ENCODE data around the gene EPGN.
"Not testable (repeated sequence)": the region's sequence is repeated elsewhere in the genome, so short reads cannot be mapped to it uniquely, and the experiment has no call there.

EPGN gene

DNA sequence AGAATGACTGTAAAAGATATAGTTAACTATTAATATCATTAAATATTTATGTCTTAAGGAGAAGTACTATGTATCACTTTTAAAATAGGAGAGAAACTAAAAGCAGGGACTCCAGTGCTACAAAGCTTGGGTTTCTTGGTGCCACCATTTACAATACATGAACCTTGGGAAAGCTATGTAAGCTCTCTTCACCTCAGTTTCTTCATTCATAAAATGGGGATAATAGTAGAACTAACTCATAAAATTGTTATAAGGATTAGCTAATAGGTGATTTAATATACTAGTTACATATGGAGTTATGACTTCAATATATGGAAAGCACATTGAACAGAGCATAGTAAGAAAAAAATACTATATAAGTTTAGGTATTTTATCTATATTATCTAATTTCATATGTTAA, 23.7 kb downstream of the EPGN start:
- Histone ChIP-seq H3K27ac (ENCODE audit: insufficient read depth, low read depth, low read length, poor library complexity, severe bottlenecking) (no peak overlapping the region), H3K9me3 (ENCODE audit: control insufficient read depth, low read length) (no peaks in the 10 kb centered on the region), H3K36me3 (ENCODE audit: control insufficient read depth, insufficient read depth, low read length) (no peaks in the 10 kb centered on the region), H3K4me3 (ENCODE audit: insufficient read depth, low read depth, low read length) (no peak overlapping the region), H3K4me1 (ENCODE audit: control insufficient read depth, insufficient read depth, low read length) (no peaks in the 10 kb centered on the region), H3K27me3 (ENCODE audit: control insufficient read depth, insufficient read depth, low read length, poor library complexity, severe bottlenecking) (no peaks in the 10 kb centered on the region)

DNA sequence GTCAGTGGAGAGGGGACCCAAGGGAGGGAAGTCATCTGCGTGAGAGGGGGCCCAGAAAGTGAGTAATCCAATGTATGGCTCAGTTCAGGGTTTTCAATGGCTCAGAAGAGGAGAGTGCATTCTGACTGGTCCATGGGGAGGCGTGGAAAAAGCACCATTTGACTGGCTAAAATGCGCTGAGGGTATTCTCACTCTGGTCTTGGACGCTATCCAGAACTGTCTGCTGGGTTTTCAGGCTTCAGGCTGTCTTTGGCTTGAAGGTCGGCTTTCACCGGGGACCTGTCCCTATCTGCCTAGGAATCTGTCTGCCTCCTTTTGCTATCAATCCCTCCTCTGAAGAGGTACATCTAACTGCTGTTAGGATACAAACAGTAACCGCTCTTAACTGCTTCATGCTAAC, 26.4 kb downstream of the EPGN start:
- Histone ChIP-seq H3K36me3 (ENCODE audit: control insufficient read depth, insufficient read depth, low read length) (no peaks in the 10 kb centered on the region), H3K9me3 (ENCODE audit: control insufficient read depth, low read length) (no peaks in the 10 kb centered on the region), H3K27me3 (ENCODE audit: control insufficient read depth, insufficient read depth, low read length, poor library complexity, severe bottlenecking) (no peaks in the 10 kb centered on the region), H3K4me3 (ENCODE audit: insufficient read depth, low read depth, low read length) (no peak overlapping the region), H3K27ac (ENCODE audit: insufficient read depth, low read depth, low read length, poor library complexity, severe bottlenecking) (no peak overlapping the region), H3K4me1 (ENCODE audit: control insufficient read depth, insufficient read depth, low read length) (no peaks in the 10 kb centered on the region)
- WGBS, 2 experiments, result 94 to 97% methylated on average over 7 of the region's 7 CpGs

DNA sequence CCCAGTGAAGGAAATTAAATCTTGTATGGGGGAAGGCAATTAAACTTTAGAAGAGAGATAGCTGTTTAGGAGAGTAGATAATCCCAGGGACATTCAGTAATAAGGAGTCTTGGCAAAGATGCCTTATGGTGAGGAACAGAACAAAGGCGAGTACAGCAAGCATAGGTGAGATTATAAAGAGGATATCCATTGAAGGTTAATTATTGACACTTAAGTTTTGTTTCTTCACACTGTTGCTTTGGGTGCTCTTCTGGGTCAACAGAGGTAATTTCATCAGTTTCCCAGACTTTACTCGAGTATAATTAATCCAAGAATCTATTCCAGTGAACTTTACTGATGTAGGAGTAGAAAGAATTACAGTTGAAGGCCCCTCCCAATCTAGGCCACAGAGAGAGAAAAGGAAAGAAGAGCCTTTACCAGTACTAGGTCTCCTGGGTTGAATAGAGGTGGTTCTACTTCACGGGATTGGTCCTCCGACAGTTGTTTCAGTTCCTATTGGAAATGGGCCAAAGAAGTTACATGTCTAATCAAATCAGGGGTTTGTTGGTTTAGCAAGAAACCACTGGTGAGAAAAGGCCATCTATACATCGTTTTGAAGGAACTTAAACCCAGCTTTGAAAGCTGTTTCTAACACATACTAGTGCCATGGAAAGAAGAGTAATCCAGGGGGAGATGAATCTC, 27.2 kb downstream of the EPGN start:
- Histone ChIP-seq H3K4me3 (ENCODE audit: insufficient read depth, low read depth, low read length) (no peak overlapping the region), H3K36me3 (ENCODE audit: control insufficient read depth, insufficient read depth, low read length) (no peaks in the 10 kb centered on the region), H3K4me1 (ENCODE audit: control insufficient read depth, insufficient read depth, low read length) (no peaks in the 10 kb centered on the region), H3K9me3 (ENCODE audit: control insufficient read depth, low read length) (no peaks in the 10 kb centered on the region), H3K27me3 (ENCODE audit: control insufficient read depth, insufficient read depth, low read length, poor library complexity, severe bottlenecking) (no peaks in the 10 kb centered on the region), H3K27ac (ENCODE audit: insufficient read depth, low read depth, low read length, poor library complexity, severe bottlenecking) (no peak overlapping the region)
- WGBS, 2 experiments, result 88 to 94% methylated on average over 4 to 5 of the region's 5 CpGs

DNA sequence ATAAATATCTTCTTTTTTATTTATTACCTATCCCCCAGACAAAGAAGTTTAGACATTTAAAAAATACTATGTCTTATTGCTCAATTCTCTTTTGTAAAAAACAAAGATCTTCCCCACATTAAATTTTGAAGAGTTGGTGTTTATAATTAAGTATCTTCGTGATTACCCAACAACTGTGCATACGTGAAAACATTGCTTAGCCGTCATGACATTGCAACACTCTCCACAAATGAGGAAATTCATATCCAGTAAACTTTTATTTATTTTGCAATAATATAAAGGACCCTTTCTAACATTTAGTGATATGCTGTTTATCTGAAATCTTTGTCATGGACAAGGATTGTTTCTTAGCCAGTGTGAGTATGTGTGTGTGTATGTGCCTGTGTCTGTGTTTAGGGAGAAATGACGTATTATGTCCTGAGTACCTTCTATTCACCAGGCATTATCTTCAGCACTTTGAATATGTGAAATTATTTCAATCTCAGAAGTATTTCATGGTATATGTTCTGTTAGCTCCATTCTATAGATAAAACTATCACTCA, 30.6 kb downstream of the EPGN start:
- WGBS, 2 experiments, result 100% methylated on average over 1 of the region's 4 CpGs; no CpG with 5 or more reads in 1 of the 2 experiments
- no peaks in the 10 kb centered on the region for H3K9me3 ChIP-seq (ENCODE audit: control insufficient read depth, low read length)
- H3K4me3 ChIP-seq (ENCODE audit: insufficient read depth, low read depth, low read length), result no peak overlapping the region
- H3K27me3 ChIP-seq (ENCODE audit: control insufficient read depth, insufficient read depth, low read length, poor library complexity, severe bottlenecking), result no peaks in the 10 kb centered on the region
- no peaks in the 10 kb centered on the region for H3K36me3 ChIP-seq (ENCODE audit: control insufficient read depth, insufficient read depth, low read length)
- H3K27ac ChIP-seq (ENCODE audit: insufficient read depth, low read depth, low read length, poor library complexity, severe bottlenecking), result no peak overlapping the region
- no peaks in the 10 kb centered on the region for H3K4me1 ChIP-seq (ENCODE audit: control insufficient read depth, insufficient read depth, low read length)

DNA sequence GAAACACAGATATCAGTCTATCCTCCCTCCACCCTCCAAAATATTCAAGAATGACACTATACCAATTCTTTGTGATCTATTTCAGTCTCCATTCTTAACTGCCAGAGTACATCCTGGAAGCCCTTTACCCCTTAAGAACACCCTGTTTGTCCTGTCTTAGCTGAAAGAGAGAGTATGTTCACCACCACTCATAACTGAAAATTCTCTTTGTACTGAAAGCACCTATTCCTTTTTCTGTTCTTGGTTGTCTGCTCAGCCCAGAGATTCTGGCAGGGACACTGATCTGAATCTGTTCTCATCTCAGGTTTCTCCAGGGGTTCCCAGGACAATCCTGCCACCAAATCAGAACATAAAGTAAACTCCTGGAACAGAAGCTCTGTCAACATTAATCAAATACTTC, 31.2 kb downstream of the EPGN start:
- Histone ChIP-seq H3K4me3 (ENCODE audit: insufficient read depth, low read depth, low read length) (no peak overlapping the region), H3K9me3 (ENCODE audit: control insufficient read depth, low read length) (no peaks in the 10 kb centered on the region), H3K36me3 (ENCODE audit: control insufficient read depth, insufficient read depth, low read length) (no peaks in the 10 kb centered on the region), H3K4me1 (ENCODE audit: control insufficient read depth, insufficient read depth, low read length) (no peaks in the 10 kb centered on the region), H3K27ac (ENCODE audit: insufficient read depth, low read depth, low read length, poor library complexity, severe bottlenecking) (no peak overlapping the region), H3K27me3 (ENCODE audit: control insufficient read depth, insufficient read depth, low read length, poor library complexity, severe bottlenecking) (no peaks in the 10 kb centered on the region)

DNA sequence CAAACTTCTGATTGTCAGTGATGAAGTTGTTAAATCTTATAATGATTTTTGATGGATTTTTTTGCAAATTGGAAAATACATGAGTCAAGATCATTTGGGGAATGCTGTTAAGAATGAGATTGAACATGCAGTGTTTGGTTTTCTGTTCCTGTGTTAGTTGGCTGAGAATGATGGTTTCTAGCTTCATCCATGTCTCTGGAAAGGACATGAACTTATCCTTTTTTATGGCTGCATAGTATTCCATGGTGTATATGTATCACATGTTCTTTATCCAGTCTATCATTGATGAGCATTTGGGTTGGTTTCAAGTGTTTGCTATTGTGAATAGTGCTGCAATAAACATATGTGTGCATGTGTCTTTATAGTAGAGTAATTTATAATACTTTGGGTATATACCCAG, 32.2 kb downstream of the EPGN start:
- H3K4me1 ChIP-seq (ENCODE audit: control insufficient read depth, insufficient read depth, low read length); H3K36me3 ChIP-seq (ENCODE audit: control insufficient read depth, insufficient read depth, low read length); H3K27ac ChIP-seq (ENCODE audit: insufficient read depth, low read depth, low read length, poor library complexity, severe bottlenecking); H3K27me3 ChIP-seq (ENCODE audit: control insufficient read depth, insufficient read depth, low read length, poor library complexity, severe bottlenecking); H3K9me3 ChIP-seq (ENCODE audit: control insufficient read depth, low read length); H3K4me3 ChIP-seq (ENCODE audit: insufficient read depth, low read depth, low read length): not testable (repeated sequence)

DNA sequence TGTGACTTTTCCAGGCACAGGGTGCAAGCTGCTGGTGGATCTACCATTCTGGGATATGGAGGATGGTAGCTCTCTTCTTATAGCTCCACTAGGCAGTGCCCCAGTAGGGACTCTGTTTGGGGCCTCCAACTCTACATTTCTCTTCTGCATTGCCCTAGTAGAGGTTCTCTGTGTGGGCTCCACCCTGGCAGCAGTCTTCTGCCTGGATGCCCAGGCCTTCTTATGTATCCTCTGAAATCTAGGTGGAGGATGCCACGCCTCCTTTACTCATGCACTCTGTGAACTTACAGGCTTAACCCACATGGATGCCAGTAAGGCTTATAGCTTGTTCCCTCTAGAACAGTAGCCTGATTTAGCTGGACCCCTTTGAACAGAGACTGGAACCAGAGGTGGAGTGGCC, 35.8 kb downstream of the EPGN start:
- Histone ChIP-seq H3K27me3 (ENCODE audit: control insufficient read depth, insufficient read depth, low read length, poor library complexity, severe bottlenecking) (no peaks in the 10 kb centered on the region), H3K9me3 (ENCODE audit: control insufficient read depth, low read length) (no peaks in the 10 kb centered on the region), H3K36me3 (ENCODE audit: control insufficient read depth, insufficient read depth, low read length) (no peaks in the 10 kb centered on the region), H3K27ac (ENCODE audit: insufficient read depth, low read depth, low read length, poor library complexity, severe bottlenecking) (no peak overlapping the region), H3K4me3 (ENCODE audit: insufficient read depth, low read depth, low read length) (no peak overlapping the region), H3K4me1 (ENCODE audit: control insufficient read depth, insufficient read depth, low read length) (no peaks in the 10 kb centered on the region)
- WGBS, 2 experiments, result 88 to 89% methylated on average over 1 of the region's 1 CpG

DNA sequence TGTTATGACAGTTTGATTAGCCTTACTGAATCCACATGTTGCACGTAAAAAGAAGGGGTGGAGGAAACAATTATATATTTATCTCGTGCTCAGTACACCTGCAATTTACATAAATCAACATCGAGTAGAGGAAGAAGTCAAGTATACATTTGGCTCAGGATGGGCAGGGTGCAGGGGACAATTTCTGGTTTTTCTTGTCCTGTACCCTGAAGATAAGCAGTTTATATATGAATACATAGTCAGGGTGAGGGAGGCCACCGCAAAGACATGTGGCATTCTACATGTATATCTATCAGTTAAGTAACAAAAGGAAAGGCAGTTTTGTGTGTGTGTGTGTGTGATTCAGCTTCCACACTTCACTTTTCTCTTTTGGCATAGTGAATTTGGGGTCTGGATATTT, 45.6 kb downstream of the EPGN start:
- Histone ChIP-seq H3K4me3 (ENCODE audit: insufficient read depth, low read depth, low read length) (no peak overlapping the region), H3K27me3 (ENCODE audit: control insufficient read depth, insufficient read depth, low read length, poor library complexity, severe bottlenecking) (no peaks in the 10 kb centered on the region), H3K4me1 (ENCODE audit: control insufficient read depth, insufficient read depth, low read length) (no peaks in the 10 kb centered on the region), H3K9me3 (ENCODE audit: control insufficient read depth, low read length) (no peaks in the 10 kb centered on the region), H3K36me3 (ENCODE audit: control insufficient read depth, insufficient read depth, low read length) (no peaks in the 10 kb centered on the region), H3K27ac (ENCODE audit: insufficient read depth, low read depth, low read length, poor library complexity, severe bottlenecking) (no peak overlapping the region)
- WGBS, 2 experiments, result 91 to 95% methylated on average over 3 to 4 of the region's 4 CpGs

DNA sequence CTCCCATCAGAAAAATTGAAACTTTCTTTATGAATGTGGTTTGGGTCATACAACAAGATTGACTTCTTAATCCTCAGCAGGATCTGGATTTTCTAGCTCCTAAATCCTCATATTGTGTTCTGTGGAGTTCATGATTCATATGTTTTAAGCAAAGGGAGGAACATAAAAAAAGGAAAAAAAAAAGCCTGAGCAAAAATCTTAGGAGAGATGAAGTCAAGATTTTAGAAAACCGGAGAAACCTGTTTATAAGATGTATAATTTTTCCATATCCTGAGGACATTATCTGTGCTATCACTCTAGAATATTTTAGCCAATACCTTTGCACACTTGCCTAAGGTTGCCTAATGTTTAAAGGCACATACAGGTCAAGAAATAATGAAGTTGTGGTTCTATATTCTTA, 49.7 kb downstream of the EPGN start:
- no CpG with 5 or more reads among the region's 1 CpG for WGBS, 2 experiments

DNA sequence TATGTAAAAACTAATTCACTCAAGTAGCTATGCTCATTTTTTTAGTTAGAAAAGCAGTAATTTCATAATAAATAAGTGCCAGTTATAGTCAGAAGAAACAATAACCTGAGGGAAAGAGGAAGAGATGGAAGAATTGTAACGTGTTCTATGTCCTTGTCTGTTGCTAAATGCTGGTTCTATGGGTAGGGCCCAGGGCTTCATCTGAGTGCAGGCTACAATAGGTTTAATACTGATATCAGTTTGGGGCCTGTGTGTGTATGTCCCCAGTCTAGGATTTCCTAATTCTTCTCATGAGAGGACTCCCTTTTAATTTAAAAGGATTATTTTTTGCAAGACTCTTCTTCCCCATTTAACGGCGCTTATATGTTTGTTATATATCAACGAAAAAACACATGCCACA, 53.4 kb downstream of the EPGN start:
- no peaks in the 10 kb centered on the region for H3K9me3 ChIP-seq (ENCODE audit: control insufficient read depth, low read length)
- H3K4me3 ChIP-seq (ENCODE audit: insufficient read depth, low read depth, low read length), result no peak overlapping the region
- WGBS, 2 experiments, result 74 to 91% methylated on average over 1 to 3 of the region's 4 CpGs
- H3K27me3 ChIP-seq (ENCODE audit: control insufficient read depth, insufficient read depth, low read length, poor library complexity, severe bottlenecking), result peaks cover 30% of the 10 kb centered on the region
- no peaks in the 10 kb centered on the region for H3K36me3 ChIP-seq (ENCODE audit: control insufficient read depth, insufficient read depth, low read length)
- no peaks in the 10 kb centered on the region for H3K4me1 ChIP-seq (ENCODE audit: control insufficient read depth, insufficient read depth, low read length)
- no peak overlapping the region for H3K27ac ChIP-seq (ENCODE audit: insufficient read depth, low read depth, low read length, poor library complexity, severe bottlenecking)

More for the DNA sequence above, 49.7 kb downstream of the EPGN start:
- no peaks in the 10 kb centered on the region for H3K36me3 ChIP-seq (ENCODE audit: control insufficient read depth, insufficient read depth, low read length)
- H3K27me3 ChIP-seq (ENCODE audit: control insufficient read depth, insufficient read depth, low read length, poor library complexity, severe bottlenecking), result no peaks in the 10 kb centered on the region
- no peak overlapping the region for H3K4me3 ChIP-seq (ENCODE audit: insufficient read depth, low read depth, low read length)
- no peak overlapping the region for H3K27ac ChIP-seq (ENCODE audit: insufficient read depth, low read depth, low read length, poor library complexity, severe bottlenecking)
- no peaks in the 10 kb centered on the region for H3K4me1 ChIP-seq (ENCODE audit: control insufficient read depth, insufficient read depth, low read length)
- no peaks in the 10 kb centered on the region for H3K9me3 ChIP-seq (ENCODE audit: control insufficient read depth, low read length)

DNA sequence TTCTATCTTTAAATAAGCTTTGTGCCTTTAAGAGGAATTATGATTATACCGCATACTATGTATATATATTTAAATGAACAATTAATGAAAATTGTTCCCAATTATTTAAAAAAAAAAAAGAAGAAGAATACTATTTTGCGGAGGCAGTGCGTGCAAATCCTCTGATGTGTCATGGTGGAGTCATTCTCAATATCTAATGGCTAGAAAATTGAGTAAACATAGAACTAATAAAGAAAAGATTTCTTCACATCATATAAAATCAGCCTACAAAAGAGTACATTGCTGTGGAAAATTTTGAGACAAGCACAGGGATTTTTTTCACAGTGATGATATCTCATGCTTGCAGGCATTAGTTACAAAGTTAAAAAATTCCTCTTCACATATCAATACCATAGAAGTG, 54.1 kb downstream of the EPGN start:
- Histone ChIP-seq H3K9me3 (ENCODE audit: control insufficient read depth, low read length) (no peaks in the 10 kb centered on the region), H3K27ac (ENCODE audit: insufficient read depth, low read depth, low read length, poor library complexity, severe bottlenecking) (no peak overlapping the region), H3K4me3 (ENCODE audit: insufficient read depth, low read depth, low read length) (no peak overlapping the region), H3K27me3 (ENCODE audit: control insufficient read depth, insufficient read depth, low read length, poor library complexity, severe bottlenecking) (peaks cover 34% of the 10 kb centered on the region), H3K4me1 (ENCODE audit: control insufficient read depth, insufficient read depth, low read length) (no peaks in the 10 kb centered on the region), H3K36me3 (ENCODE audit: control insufficient read depth, insufficient read depth, low read length) (no peaks in the 10 kb centered on the region)
- 100% methylated on average over 1 of the region's 3 CpGs; no CpG with 5 or more reads in 1 of the 2 experiments for WGBS, 2 experiments
